ENCODE measurements around the gene MKRN1. TPM values are rescaled to one million over a fixed set of nuclear protein-coding genes. Genes with fewer than 3 reads are reported as not detected.

MKRN1 gene
- total RNA-seq, 1 experiment from 2014 or later, result 121 TPM

GRCh38 chr7:140512317-140513000 lies 33.2 kb upstream of the MKRN1 start:
- POLR2A ChIA-PET, result no interaction called here
- 0 out of 2 replicates have a peak overlapping the region, but pooled peaks have one; percentile 54 for H3K27ac Mint-ChIP-seq

GRCh38 chr7:140509789-140510188 lies 30.5 kb upstream of the MKRN1 start:
- Mint-ChIP-seq H3K36me3 (no peaks in the 10 kb centered on the region), H3K9me3 (peaks cover 3% of the 10 kb centered on the region; the same call in 1 of the 2 replicates), H3K4me1 (peaks cover 23% of the 10 kb centered on the region), H3K27ac (peak overlapping the region; percentile 61; the same call in 1 of the 2 replicates), H3K4me3 (no peak overlapping the region), H3K27me3 (ENCODE audit: low read depth) (no peaks in the 10 kb centered on the region)
- DNase-seq (ENCODE audit: low spot score) (no peak), ATAC-seq (no peak)
- ChIA-PET CTCF (interaction anchor here (1.3 kb wide), 1 partner anchor 8 kb away, joined by 6 read pairs; no protein-coding TSS in a partner anchor), POLR2A (no interaction called here)
- no peak for TF ChIP-seq FOXJ3 (CRISPR knock-in tag; IDR thresholded peaks at IDR 0.05; ENCODE audit: borderline replicate concordance)
- TF ChIP-seq ATF3 (CRISPR knock-in tag; conservative IDR thresholded peaks at IDR 0.05), result no peak
- no peak for TF ChIP-seq AR (CRISPR knock-in tag; IDR thresholded peaks at IDR 0.05)
- TF ChIP-seq SMAD3 (CRISPR knock-in tag; IDR thresholded peaks at IDR 0.05; ENCODE audit: borderline replicate concordance), result no peak
- no peak for TF ChIP-seq MYBL2 (CRISPR knock-in tag; IDR thresholded peaks at IDR 0.05)
- no peak for TF ChIP-seq NR2C2 (CRISPR knock-in tag; IDR thresholded peaks at IDR 0.05)
- no peak for TF ChIP-seq ATF1 (CRISPR knock-in tag; IDR thresholded peaks at IDR 0.05)
- TF ChIP-seq ZNF317 (CRISPR knock-in tag; IDR thresholded peaks at IDR 0.05; ENCODE audit: borderline replicate concordance, low read depth), result no peak
- TF ChIP-seq NFATC4 (CRISPR knock-in tag; IDR thresholded peaks at IDR 0.05), result no peak
- TF ChIP-seq ZNF532 (CRISPR knock-in tag; IDR thresholded peaks at IDR 0.05; ENCODE audit: borderline replicate concordance), result no peak
- TF ChIP-seq ZNF671 (CRISPR knock-in tag; IDR thresholded peaks at IDR 0.05), result no peak
- TF ChIP-seq TCF7 (CRISPR knock-in tag; IDR thresholded peaks at IDR 0.05; ENCODE audit: low read depth), result no peak
- no peak for TF ChIP-seq ZBTB21 (CRISPR knock-in tag; IDR thresholded peaks at IDR 0.05; ENCODE audit: borderline replicate concordance)
- no peak for TF ChIP-seq TP53 (CRISPR knock-in tag; IDR thresholded peaks at IDR 0.05)

More at GRCh38 chr7:140512317-140513000, 33.2 kb upstream of the MKRN1 start:
- no peak for TF ChIP-seq ESRRA (CRISPR knock-in tag; IDR thresholded peaks at IDR 0.05; ENCODE audit: borderline replicate concordance)
- no peak for TF ChIP-seq ELF4 (CRISPR knock-in tag; IDR thresholded peaks at IDR 0.05; ENCODE audit: low read depth)
- TF ChIP-seq EMX1 (CRISPR knock-in tag; IDR thresholded peaks at IDR 0.05), result no peak
- no peak for TF ChIP-seq USF1 (CRISPR knock-in tag; IDR thresholded peaks at IDR 0.05)
- TF ChIP-seq ATF2 (CRISPR knock-in tag; IDR thresholded peaks at IDR 0.05; ENCODE audit: borderline replicate concordance, low read depth), result no peak
- no peak for TF ChIP-seq SMAD3 (CRISPR knock-in tag; IDR thresholded peaks at IDR 0.05; ENCODE audit: borderline replicate concordance)
- TF ChIP-seq PRRX2 (CRISPR knock-in tag; IDR thresholded peaks at IDR 0.05), result no peak
- no peak for TF ChIP-seq ZNF423 (CRISPR knock-in tag; IDR thresholded peaks at IDR 0.05)
- no peak for TF ChIP-seq FOXJ3 (CRISPR knock-in tag; IDR thresholded peaks at IDR 0.05; ENCODE audit: borderline replicate concordance)
- no peak for TF ChIP-seq ATF1 (CRISPR knock-in tag; IDR thresholded peaks at IDR 0.05)
- no peak for TF ChIP-seq PREB (CRISPR knock-in tag; IDR thresholded peaks at IDR 0.05; ENCODE audit: borderline replicate concordance)
- no peak for TF ChIP-seq NFYB (CRISPR knock-in tag; conservative IDR thresholded peaks at IDR 0.05; ENCODE audit: low read depth)
- no peak for DNase-seq (ENCODE audit: low spot score)
- peaks cover 12% of the 10 kb centered on the region for H3K4me1 Mint-ChIP-seq
- CTCF ChIA-PET, result interaction anchor here (1.0 to 1.9 kb wide), 2 partner anchors 10 to 141 kb away, joined by 3 to 4 read pairs; no protein-coding TSS in a partner anchor
- peak; percentile 53 for ATAC-seq
- H3K4me3 Mint-ChIP-seq, result no peak overlapping the region
- H3K36me3 Mint-ChIP-seq, result no peaks in the 10 kb centered on the region
- peaks cover 3% of the 10 kb centered on the region; the same call in 1 of the 2 replicates for H3K9me3 Mint-ChIP-seq
- H3K27me3 Mint-ChIP-seq (ENCODE audit: low read depth), result no peaks in the 10 kb centered on the region
